Activated CD8-positive, alpha-beta memory T cell treated with anti-CD3 and anti-CD28 coated beads, Interleukin-2, amount 50 U/mL, for 24 hours (primary cell): ENCODE data around the gene ZGLP1.
"Not testable (repeated sequence)": the region's sequence is repeated elsewhere in the genome, so short reads cannot be mapped to it uniquely, and the experiment has no call there.

Experiments used
- DNase-seq: peaks from one replicate; pipeline ENCODE4 v3.0.0-alpha.2; 2020; ENCODE audit errors: extremely low read depth

The ZGLP1 gene

GRCh38 chr19:10309423-10309822, at the start of gene ZGLP1:
Gene ZGLP1 (minus strand): TSS chr19:10309815.
- DNase-seq = no peak

- no peak for DNase-seq
These were observed 46.8 kb upstream of the ZGLP1 start for GRCh38 chr19:10356431-10356830.

- DNase-seq = peak; percentile 40
These were observed 44.3 kb upstream of the ZGLP1 start for GRCh38 chr19:10353793-10354391.

GRCh38 chr19:10352764-10353671, 43.4 kb upstream of the ZGLP1 start:
- DNase-seq = no peak

GRCh38 chr19:10346509-10346908, 36.9 kb upstream of the ZGLP1 start:
- DNase-seq = no peak

- DNase-seq = no peak
These were observed 35.2 kb upstream of the ZGLP1 start for GRCh38 chr19:10344780-10345179.

- no peak for DNase-seq
These were observed 33.9 kb upstream of the ZGLP1 start for GRCh38 chr19:10343495-10343894.

- no peak for DNase-seq
These were observed 30.4 kb upstream of the ZGLP1 start for GRCh38 chr19:10339977-10340376.

- peak; percentile 40 for DNase-seq
These were observed 29.9 kb upstream of the ZGLP1 start, which contains the start of gene ICAM3 for GRCh38 chr19:10339380-10339960. Gene ICAM3 (minus strand): TSS chr19:10339624. CDS start chr19:10339614, 10 bp downstream.

- no peak for DNase-seq
These were observed 29.3 kb upstream of the ZGLP1 start for GRCh38 chr19:10338940-10339339.

GRCh38 chr19:10336725-10337124, 27.1 kb upstream of the ZGLP1 start:
- DNase-seq = not testable (repeated sequence)

- DNase-seq = no peak
These were observed 25.9 kb upstream of the ZGLP1 start for GRCh38 chr19:10335352-10335985.

- DNase-seq = no peak
These were observed 25.2 kb upstream of the ZGLP1 start for GRCh38 chr19:10334588-10335351.

GRCh38 chr19:10333758-10334587, 24.4 kb upstream of the ZGLP1 start:
- no peak for DNase-seq

- peak; percentile 94 for DNase-seq
These were observed 23.5 kb upstream of the ZGLP1 start, which contains the start of gene RAVER1 for GRCh38 chr19:10332965-10333757. Gene RAVER1 (minus strand): TSS chr19:10333529. CDS start chr19:10333507, 22 bp downstream.

GRCh38 chr19:10332158-10332964, 22.7 kb upstream of the ZGLP1 start:
- no peak for DNase-seq

GRCh38 chr19:10329555-10329954, 19.9 kb upstream of the ZGLP1 start:
- DNase-seq = no peak

- DNase-seq = no peak
These were observed 19.2 kb upstream of the ZGLP1 start for GRCh38 chr19:10328558-10329429.
